Stimulated activated CD8-positive, alpha-beta memory T cell treated with anti-CD3 and anti-CD28 coated beads, Interleukin-7, amount 100 ng/mL, for 48 hours (primary cell): ENCODE measurements around the gene CAMSAP2.
A peak's percentile ranks its signal among the peaks of the same experiment; 100 is the strongest.

Experiments used
- DNase-seq, 2 donors: peaks; one replicate each; pipeline ENCODE4 v3.0.0-alpha.2; 2020; ENCODE audit warnings: low read depth in 1 of 2; ENCODE audit errors: extremely low read depth in 1 of 2

Gene CAMSAP2

DNA sequence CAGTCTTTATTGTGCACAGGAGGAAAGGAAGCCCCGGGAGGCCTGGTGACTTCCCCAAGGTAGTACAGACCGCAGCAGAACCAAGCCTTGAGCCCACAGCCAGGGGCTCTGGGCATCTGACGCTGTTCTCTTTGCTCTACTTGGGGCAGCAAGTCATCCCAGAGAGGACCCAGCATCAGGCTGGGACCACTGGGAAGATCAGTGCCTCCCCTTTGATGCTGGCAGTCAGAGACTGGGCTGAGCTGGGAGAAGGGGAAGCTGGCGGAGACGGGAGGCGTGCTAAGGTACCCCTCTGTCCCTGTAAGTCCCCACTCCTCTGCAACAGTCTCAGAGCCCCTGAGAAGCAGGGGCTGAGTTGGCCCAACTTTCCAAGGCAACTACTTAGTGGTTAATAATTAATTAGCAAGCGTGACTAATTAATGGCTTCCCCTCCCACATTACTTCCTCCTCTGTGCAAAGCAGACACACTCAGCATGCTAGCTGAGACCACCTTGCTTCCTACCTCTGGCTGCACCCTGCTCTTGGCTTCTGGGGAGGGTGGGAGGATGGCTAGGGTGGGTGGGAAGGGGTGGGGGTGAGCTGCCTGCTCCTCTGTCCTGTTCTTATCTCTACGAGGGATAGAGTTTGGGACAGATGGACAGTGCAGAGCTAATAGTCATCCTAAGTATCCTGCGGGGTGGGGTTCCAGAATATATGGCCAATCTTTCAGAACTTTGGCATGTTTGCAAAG lies 157.3 kb downstream of the CAMSAP2 start:
- DNase-seq, result no peak

DNA sequence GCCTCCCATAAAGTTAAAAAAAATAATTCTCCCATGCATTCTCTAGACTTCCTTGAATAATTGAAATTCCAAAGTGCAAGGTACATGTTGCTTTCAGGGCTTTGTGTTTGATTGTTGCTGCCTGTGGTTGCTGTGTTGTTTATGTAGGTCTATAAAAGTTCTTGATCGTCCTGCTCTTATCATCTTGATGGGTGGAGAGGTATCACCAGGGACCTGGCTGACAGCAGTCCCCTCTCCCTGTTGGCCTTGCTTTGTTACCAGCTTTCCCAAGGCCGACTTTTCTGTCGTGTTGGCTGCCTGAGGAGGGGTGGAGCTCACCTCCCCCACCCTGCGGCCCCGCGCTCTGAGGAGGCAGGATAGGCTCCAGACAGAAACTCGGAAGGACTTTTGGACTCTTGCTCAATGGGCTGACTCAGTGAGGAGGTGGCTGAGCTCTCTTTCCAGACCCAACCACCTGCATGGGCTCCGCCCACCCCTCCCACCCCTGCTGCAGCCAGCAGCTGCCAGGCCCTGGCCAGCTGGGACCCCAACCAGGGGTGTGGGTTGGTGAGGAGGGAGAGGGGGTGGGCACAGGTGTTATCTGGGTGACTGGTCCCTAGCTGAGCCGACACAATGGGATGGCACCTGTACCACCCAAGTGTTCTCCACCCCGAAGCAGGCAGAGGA lies 158.0 kb downstream of the CAMSAP2 start:
- DNase-seq, result no peak

DNA sequence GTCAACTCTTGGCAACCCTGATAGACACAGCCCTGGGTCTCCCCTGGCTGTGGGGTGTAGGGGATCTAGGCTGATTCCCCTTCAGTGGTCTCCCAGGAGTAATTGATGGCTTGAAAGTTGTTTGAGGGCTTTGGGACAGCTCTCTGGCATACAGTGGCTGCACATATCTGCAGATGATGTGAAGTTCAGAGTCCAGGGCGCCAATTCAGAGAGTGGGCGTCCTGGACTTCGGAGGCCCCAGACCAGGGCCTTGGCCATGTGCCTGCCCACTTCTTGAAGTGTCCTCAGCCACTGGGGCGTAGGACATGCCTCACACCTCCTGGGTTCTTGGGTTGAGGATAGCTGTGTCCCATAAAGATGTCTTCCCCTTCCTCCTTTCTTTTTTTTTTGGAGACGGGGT lies 158.6 kb downstream of the CAMSAP2 start:
- no peak for DNase-seq

DNA sequence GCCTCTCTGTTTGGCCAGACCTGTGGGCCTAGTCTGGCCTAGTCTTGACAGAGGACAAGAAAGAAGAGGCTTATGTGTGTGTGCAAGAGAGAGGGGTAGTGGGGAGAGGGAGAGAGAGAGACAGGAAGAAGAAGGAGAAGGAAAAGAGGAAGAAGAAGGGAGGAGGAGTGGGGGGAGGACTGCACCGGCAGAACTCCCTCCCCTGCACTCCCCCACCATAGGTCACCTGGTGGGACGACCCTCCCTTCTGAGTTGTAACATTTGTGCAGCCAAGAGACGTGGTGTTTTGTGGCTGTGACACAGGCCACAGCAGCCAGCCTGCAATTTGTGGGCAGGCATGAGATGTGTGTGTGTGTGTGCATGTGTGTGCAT lies 160.3 kb downstream of the CAMSAP2 start:
- no peak for DNase-seq

DNA sequence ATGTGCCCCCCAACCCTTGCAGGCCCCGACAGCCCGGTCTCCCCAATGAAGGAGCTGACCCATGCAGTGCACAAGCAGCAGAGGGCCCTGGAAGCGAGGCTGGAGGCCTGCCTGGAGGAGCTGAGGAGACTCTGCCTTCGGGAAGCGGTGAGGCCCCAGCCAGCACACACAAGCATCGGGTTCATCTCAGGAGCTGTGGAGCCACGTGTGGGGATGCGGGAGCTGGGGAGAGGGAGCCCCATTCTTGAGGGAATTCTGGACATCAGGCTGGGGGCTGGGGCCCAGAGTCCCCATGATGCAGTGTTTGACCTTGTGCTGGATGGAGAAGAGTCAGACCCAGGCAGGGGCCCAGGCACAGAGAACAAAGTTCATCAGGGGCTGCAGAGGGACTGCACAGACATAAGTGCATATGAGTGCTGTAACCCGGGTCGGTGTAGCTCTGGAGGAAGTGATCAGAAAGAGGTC lies 160.8 kb downstream of the CAMSAP2 start:
- no peak for DNase-seq

DNA sequence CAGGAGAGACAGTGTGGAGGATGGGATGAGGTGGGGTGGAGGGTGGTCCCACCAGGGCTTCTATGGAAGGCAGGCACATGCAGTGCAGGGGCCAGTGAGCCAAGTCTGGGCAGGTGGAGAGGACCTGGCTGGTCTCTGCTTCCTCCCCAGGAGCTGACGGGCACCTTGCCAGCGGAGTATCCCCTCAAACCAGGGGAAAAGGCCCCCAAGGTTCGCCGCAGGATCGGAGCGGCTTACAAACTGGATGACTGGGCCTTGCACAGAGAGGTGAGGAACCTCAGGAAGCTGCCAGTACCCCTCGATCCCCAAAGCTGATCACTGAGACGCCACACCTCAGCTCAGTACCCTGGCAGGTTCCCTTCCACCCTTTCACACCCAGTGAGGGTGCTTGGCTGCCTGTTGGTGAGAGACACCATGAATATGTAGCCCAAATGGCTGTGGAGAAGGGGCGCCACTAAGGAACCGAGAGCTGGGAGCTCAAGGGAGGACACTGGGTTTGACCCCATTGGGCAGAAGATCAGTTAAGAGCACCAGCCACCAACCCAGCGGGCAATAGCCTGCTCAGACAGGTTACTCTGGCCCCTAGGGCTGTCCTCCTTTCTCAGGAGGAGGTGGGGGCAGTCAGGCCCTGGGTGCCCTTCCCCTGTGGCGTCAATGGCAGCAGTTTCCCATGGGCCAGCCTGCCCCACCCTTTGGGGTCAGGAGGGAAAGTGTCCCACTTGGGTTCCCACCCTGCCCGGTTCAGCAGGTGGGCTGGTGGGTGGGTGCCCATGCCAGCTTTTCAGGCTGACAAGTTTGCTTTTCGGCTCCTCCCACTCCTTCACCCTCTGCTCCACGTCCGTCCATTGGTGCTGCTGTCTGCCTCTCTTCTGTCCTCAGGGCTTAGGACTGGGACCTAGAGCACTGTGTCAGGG lies 161.5 kb downstream of the CAMSAP2 start:
- no peak for DNase-seq

DNA sequence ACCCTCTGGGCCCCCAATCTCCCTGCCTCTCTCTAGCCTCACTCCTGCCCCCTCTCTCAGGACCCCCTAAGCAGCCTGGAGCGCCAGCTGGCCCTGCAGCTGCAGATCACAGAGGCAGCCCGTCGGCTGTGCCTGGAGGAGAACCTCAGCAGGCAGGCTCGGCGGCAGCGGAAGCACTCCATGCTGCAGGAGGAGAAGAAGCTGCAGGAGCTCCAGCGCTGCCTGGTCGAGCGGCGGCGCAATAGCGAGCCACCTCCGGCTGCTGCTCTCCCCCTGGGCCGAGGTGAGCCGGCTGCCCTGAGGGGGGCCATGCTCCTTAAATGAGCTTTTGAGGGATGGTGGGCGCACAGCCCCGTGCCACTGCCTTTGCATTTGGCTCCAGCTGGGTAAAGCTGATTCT lies 162.2 kb downstream of the CAMSAP2 start:
- DNase-seq, result no peak

DNA sequence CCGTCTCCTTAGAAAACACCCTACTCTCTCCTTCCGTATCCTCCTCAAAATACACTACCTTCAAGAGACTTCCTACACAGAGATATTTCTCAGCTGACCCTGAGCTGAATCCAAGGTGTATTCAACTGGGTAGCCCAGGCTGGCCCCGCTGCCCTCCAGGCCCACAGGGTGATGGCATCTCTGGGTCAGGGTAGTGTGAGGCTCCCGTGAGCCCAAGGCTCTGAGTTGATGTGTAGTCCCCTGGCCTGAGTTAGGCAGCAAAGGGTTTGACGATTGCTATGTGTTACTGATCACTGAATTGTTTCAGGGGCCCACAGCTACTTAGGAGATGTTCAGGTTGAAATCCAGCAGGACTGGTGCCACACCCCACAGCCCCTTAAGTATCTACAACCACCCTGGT lies 162.7 kb downstream of the CAMSAP2 start:
- DNase-seq, result no peak

DNA sequence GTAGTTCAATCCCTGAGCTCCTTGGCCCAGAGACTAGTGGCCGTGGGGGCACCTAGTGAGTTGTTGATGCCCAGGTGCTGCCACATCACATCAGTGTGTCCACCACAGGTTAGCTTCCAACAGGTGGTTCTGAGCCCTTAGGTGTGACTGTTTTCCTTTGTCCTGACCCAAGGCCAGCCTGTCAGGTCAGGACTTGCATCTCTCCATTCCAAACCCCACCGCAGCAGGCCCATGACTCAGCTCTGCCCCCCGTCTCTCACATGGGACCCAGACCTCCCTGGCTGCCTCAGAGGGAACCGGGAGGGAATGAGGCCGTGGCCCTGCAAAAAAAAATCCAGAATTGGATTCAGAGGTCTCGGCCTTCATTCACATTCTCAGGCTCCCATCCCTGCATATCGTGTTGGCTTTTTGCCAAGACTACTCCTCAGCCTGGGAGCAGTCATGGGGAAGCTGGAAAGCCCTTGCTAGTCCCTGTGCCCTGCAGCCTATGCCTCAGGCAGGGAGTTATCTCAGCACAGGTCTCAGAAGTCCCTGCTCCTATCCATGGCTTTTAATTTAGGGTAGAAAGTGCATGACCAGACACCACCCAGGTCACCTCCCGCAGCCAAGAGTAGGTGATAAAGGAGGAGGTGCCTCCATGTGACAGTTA lies 163.2 kb downstream of the CAMSAP2 start:
- no peak for DNase-seq

DNA sequence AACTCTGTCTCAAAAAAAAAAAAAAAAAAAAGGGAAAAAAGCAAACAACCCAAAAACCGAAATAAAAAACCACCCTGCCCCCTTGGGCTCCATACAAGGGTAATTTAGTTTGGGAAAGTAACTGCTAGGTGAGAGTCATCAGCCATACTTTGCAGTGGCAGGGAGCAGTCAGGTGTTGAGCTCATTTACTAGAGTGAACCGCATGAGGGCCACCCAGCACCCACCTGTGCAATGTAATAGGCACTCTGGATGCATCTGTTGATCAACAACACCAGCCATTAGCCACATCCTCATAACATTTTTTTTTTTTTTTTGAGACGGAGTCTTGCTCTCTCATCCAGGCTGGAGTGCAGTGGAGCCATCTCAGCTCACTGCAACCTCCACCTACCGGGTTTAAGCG lies 165.1 kb downstream of the CAMSAP2 start:
- no peak for DNase-seq

DNA sequence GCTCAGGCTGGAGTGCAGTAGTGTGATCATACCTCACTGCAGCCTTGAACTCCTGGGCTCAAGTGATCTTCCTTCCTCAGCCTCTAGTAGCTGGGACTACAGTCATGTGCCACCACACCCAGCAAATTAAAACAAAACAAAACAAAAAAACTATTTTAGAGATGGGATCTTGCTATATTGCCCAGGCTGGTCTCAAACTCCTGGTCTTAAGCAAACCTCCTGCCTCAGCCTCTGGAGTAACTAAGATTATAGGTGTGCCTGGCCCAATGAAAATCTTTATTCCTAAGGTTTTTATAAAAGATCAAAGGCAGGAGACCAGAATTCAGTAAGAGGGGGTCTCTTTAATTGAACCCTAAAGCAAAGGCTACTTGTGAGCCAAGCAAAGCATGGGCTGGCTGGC lies 166.1 kb downstream of the CAMSAP2 start:
- DNase-seq, result no peak

DNA sequence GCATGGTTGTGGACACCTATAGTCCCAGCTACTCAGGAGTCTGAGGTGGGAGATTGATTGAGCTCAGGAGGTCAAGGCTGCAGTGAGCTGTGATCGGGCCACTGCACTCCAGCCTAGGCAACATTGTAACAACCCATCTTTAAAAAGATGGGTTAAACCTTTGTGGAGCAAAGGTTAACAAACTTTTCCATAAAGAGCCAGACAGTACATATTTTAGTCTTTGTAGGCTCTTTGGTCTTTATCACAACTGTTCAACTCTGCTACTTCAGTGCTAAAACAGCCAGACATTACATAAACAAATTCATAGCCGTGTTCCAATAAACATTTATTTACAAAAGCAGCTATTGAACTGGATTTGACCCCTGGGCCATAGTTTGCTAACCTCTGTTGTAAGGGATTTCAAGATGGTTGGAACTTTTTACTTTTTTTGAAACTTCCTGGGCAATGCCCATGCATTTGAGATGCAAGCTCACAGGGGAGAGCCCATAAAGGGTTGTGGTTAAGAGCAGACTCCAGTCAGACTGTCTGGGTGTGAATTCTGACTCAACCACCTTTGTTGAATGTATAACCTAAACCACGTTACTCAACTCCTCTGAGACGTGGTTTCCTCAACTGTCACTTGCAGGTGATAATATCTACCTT lies 166.8 kb downstream of the CAMSAP2 start:
- DNase-seq, result peak in 1 of 2 donors; percentile 47

DNA sequence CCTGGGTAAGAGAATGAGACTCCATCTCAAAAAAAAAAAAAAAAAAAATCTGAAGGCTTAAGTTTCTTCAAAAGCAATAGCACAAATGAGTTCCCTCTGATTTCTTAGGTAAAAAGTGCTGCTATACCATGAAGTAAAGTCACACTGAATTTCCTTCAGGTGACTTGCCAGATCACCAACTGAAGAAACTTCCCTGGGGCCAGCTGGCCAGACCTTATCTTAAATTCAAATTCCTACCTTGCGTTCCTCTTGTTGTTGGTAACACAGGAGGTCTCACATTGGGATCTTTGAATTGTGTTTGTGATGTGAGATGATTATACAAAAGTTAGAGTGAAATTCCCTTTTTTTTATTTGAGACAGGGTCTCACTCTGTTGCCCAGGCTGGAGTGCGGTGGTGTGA lies 167.8 kb downstream of the CAMSAP2 start:
- DNase-seq, result no peak

DNA sequence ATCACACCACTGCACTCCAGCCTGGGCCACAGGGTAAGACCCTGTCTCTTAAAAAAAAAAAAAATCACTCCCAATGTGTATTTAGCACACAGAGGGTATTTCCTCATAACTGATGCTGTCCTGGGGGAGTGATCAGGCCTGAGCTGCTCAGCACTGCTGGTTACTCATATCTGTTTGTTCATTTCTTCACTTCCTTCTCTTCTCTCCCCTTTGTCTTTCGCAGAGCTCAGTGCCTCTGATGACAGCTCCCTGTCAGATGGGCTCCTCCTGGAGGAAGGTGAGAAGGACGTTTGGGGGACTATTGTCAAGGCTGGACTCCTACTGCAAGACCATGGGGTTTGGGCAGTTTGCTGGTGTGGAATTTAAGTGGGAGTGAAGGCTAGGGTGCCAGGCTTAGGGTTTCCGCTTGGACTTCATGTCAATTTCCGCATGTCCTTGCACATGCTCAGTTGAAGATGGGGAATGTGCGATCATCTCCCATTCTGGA lies 169.0 kb downstream of the CAMSAP2 start:
- DNase-seq, result no peak

DNA sequence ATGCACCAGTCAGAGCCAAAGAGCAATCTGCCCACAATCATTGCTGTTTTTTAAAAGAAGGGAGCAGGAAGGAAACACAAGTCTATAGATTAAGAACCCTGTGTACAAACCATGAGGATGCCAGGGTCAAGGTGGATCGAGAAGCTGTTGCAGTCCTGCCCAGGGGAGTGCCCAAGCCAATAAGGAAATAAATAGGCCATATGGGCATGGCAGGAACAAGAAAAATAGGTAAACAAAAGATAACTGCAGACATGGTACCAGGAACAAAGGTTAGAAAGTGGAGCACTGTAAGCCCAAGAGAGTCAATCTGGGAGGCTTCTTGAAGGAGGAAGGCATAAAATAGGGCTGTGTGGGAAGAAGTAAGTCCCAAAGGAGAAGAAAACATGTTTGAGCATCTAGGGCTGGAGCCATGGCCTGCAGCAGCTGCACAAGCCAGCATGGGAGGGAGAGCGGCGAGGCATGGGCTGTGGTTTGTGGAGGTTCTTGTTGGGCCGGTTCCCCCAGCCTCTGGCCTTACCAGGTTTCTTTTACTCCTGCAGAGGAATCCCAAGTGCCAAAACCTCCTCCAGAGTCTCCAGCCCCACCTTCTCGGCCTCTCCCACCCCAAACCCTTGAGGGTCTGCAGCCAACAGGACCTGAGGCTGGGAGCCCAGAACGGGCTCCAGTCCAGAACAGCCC lies 169.6 kb downstream of the CAMSAP2 start:
- no peak for DNase-seq

DNA sequence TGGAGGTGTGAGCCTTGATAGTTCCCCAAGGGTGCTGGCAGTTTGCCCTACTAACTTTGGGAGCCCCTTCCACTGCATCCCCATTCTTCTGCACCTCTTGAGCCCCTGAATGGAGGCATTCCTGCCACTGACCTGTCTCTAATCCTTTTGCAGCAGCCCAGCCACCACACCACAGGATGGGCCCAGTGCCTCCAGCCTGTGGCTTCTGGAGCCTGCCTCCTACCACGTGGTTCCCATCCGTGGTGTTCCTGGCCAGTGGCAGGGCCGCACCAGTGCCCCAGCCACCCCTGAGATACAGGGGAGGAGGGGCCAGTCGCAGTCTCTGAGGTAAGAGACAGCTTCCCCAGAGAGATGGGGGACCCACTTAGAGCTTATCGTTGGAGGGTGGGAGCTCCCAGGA lies 170.4 kb downstream of the CAMSAP2 start:
- no peak for DNase-seq

DNA sequence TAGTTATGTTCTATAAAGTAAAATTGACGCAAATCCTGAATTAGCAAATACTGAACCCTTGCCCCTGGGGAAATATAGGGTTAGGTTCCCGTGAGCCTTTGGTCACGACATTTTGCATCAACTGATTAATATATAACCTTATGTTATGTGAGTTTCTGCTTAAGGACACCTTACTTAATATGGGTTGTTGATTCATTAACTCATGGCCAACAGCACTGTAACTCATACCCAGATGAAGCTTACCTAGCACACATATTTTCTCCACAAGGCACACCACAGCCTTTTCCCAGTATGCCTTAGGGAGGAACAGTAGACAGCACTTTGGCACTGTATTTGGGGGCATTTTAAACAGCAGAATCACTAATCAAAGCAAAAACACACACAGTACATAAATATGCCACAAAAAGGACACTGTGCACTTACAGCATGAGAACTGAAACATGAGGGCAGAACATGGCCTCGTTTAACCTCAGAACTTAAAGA lies 171.1 kb downstream of the CAMSAP2 start:
- DNase-seq, result no peak
